Esophagus squamous epithelium (tissue), 4 donors: ENCODE data around the gene HAO2.

Experiments used
- POLR2A ChIP-seq, 4 donors: fragments of 450-650 bp; IDR thresholded peaks; one replicate each; pipeline ENCODE4 v1.6.1; 2017; ENCODE audit warnings: antibody characterized with exemption in 4 of 4, mild to moderate bottlenecking in 4 of 4, moderate library complexity in 3 of 4
- TF ChIP-seq, protein P1 (sequence below), 6 experiments: fragments of 450-650 bp in 4 of 6; fragments of 200-600 bp in 2 of 6; sonication (generic) in 2 of 6; IDR thresholded peaks; one replicate each; pipeline ENCODE4 v1.5.1; 2016 to 2019; ENCODE audit warnings: antibody characterized with exemption in 6 of 6, mild to moderate bottlenecking in 4 of 6, moderate library complexity in 4 of 6

DNA sequence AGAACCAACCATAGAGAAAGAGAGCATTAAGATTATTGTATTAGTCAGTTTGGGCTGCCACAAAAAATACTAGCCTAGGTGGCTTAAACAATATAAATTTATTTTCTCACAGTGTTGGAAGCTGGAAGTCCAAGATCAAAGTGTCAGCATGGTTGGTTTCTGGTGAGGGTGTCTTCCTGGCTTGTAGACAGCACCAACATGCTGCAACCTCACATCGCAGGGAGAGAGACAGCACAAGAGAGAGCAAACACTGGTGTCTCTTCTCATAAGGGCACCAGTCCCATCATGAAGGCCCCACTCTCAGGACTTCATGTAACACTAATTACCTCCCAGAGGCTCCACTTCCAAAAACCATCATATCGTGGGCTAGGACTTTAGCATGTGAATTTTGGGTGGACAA lies 30.6 kb upstream of the HAO2 start:
- TF ChIP-seq, protein P1, sequence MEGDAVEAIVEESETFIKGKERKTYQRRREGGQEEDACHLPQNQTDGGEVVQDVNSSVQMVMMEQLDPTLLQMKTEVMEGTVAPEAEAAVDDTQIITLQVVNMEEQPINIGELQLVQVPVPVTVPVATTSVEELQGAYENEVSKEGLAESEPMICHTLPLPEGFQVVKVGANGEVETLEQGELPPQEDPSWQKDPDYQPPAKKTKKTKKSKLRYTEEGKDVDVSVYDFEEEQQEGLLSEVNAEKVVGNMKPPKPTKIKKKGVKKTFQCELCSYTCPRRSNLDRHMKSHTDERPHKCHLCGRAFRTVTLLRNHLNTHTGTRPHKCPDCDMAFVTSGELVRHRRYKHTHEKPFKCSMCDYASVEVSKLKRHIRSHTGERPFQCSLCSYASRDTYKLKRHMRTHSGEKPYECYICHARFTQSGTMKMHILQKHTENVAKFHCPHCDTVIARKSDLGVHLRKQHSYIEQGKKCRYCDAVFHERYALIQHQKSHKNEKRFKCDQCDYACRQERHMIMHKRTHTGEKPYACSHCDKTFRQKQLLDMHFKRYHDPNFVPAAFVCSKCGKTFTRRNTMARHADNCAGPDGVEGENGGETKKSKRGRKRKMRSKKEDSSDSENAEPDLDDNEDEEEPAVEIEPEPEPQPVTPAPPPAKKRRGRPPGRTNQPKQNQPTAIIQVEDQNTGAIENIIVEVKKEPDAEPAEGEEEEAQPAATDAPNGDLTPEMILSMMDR (IDR thresholded peaks at IDR 0.05): no peak
- TF ChIP-seq POLR2A (IDR thresholded peaks at IDR 0.05): no peak
